Peyer's patch (tissue), 4 donors: ENCODE results near the gene SEC14L3.

Experiments used
- CTCF ChIP-seq, 6 experiments: fragments of 450-650 bp in 4 of 6; fragments of 200-600 bp in 2 of 6; sonication (generic) in 1 of 6; IDR thresholded peaks; one replicate each; pipeline ENCODE4 v1.5.1; 2017 to 2019; ENCODE audit warnings: antibody characterized with exemption in 6 of 6, mild to moderate bottlenecking in 3 of 6, moderate library complexity in 1 of 6
- POLR2A ChIP-seq, 2 donors: fragments of 450-650 bp; IDR thresholded peaks; one replicate each; pipeline ENCODE4 v1.5.1; 2017; ENCODE audit warnings: antibody characterized with exemption in 2 of 2, mild to moderate bottlenecking in 2 of 2, moderate library complexity in 2 of 2

- TF ChIP-seq POLR2A (IDR thresholded peaks at IDR 0.05) (peak; percentile 85 to 87), CTCF (IDR thresholded peaks at IDR 0.05) (peak in 1 of 6 experiments; percentile 8)
Measured at GRCh38 chr22:30423301-30423958, 48.4 kb downstream of the SEC14L3 start.
